ENCODE measurements around the gene NRXN3.
A peak's percentile ranks its signal among the peaks of the same experiment; 100 is the strongest.

The NRXN3 gene

DNA sequence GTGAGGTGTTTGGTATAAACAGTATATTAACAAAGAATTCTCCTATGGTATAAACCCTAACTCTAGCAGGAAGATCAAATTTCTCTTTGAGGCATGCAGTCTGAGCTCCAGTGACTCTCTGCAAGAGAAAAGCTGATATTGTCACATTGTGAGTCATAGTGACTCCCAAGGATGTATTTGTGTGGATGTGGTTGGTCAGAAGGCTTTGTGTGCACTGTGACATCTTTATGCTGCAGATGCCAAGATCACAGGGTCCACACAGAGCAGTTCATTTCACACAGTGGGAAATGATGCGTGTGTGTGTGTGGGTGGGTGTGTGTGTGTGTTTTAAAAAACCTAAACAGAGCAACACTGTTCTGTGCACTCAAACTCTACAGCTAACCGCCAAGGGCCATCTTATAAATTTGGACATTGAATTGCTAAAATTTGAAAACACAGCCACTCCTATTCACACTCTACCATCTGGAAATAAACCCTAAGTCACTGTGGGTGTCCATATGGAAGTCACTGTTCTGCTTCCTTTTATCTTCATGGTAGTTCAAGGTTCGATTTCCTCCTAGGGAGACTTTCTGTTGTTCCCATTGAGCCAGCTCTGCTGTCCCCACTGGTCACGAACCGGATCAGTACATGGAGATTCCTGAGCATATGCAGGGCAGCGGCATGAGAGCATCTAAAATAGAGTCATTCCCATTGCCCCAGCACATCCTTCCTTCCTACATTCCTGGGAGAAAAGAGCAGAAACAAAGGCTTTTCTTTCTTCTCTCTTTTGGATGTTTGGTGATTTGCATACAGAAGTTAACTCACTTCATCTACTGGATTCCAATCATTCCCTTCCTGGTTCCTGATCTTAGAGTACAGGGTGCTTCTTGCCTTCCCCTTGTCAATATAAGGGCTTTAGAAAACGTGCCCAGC lies 1313.6 kb downstream of the NRXN3 start:
- no peaks in the 10 kb centered on the region for H3K9me3 ChIP-seq (ENCODE audit: control insufficient read depth, insufficient read depth, low read length)
- H3K27me3 ChIP-seq (ENCODE audit: control insufficient read depth, insufficient read depth, low read length) = no peaks in the 10 kb centered on the region
- H3K36me3 ChIP-seq (ENCODE audit: control insufficient read depth, insufficient read depth, low read length) = no peaks in the 10 kb centered on the region
- H3K4me1 ChIP-seq (ENCODE audit: control insufficient read depth, insufficient read depth, low read length) = peaks cover 15% of the 10 kb centered on the region
- H3K4me3 ChIP-seq (ENCODE audit: low read depth, low read length) = no peak overlapping the region
- peak overlapping the region; percentile 69 for H3K27ac ChIP-seq (ENCODE audit: low read depth, low read length)
- H3K9ac ChIP-seq (ENCODE audit: low read depth, low read length) = no peak overlapping the region

DNA sequence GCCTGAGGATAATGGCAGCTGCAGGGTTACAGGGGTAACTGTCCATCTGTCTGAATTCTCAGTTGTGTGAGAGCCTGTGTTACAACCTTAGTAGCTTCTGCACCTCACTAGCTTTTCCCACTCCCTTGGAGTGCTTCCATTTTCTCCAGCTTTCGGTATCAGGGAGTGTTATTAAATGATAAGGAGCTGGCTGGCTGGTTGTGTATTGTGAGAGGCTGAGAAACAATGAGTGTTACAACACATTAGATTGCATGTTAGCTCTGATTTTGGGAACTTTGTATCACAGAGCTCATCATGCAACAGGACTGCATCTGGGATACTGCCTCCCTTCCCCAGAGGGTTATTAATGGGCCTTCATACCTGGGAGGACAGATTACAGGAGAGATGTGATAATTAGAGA lies 1317.5 kb downstream of the NRXN3 start:
- Histone ChIP-seq H3K27ac (ENCODE audit: low read depth, low read length) (no peak overlapping the region), H3K27me3 (ENCODE audit: control insufficient read depth, insufficient read depth, low read length) (no peaks in the 10 kb centered on the region), H3K36me3 (ENCODE audit: control insufficient read depth, insufficient read depth, low read length) (no peaks in the 10 kb centered on the region), H3K4me1 (ENCODE audit: control insufficient read depth, insufficient read depth, low read length) (peaks cover 15% of the 10 kb centered on the region), H3K9me3 (ENCODE audit: control insufficient read depth, insufficient read depth, low read length) (no peaks in the 10 kb centered on the region), H3K4me3 (ENCODE audit: low read depth, low read length) (no peak overlapping the region), H3K9ac (ENCODE audit: low read depth, low read length) (no peak overlapping the region)

DNA sequence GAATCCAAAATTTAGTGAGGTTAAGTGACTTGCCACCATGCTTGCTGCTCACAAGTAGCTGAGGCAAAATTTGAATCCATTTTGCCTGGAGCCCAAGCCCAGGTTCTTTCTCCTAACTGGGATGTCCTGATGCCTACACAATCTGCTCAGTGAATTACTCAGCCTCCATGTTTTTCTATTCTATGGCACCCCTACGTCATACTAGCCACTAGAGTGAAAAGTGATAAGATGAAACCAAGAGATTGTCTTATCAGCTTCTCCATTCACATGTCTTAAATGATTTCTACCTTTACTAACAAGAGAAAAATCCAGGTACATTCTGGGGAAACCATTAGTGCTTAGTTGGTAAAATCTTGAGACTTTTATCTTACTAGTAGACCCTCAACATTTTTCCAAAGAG lies 1321.0 kb downstream of the NRXN3 start:
- Histone ChIP-seq H3K4me1 (ENCODE audit: control insufficient read depth, insufficient read depth, low read length) (no peaks in the 10 kb centered on the region), H3K9ac (ENCODE audit: low read depth, low read length) (no peak overlapping the region), H3K36me3 (ENCODE audit: control insufficient read depth, insufficient read depth, low read length) (no peaks in the 10 kb centered on the region)

DNA sequence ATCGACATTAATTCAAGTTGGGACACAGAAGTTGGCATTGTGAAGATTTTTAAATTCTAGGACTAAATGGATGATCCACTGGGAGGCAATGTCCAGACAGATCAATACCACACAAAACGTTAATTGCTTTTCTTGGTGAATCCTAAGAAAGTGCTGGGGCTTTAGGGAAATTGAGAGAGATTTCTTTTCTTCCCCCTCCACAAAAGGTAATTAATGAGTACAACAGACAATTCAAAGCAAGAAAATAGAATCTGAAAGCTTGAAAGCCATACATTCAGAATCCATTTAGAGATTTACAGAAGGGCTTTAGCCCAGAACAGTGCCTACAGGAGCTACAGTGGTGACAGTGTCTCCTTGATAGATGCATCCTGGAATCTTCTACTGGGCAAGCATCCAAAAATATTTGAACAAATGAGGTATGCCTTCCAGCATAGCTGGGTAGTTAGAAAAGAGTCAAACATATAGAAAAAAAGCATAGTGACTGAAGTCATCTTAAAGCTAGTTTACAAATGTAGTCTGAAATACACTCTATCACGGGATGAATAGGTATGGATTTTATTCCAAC lies 1323.0 kb downstream of the NRXN3 start:
- H3K27ac ChIP-seq (ENCODE audit: low read depth, low read length) = no peak overlapping the region
- no peaks in the 10 kb centered on the region for H3K9me3 ChIP-seq (ENCODE audit: control insufficient read depth, insufficient read depth, low read length)
- no peaks in the 10 kb centered on the region for H3K4me1 ChIP-seq (ENCODE audit: control insufficient read depth, insufficient read depth, low read length)
- no peaks in the 10 kb centered on the region for H3K27me3 ChIP-seq (ENCODE audit: control insufficient read depth, insufficient read depth, low read length)
- H3K9ac ChIP-seq (ENCODE audit: low read depth, low read length) = no peak overlapping the region
- H3K36me3 ChIP-seq (ENCODE audit: control insufficient read depth, insufficient read depth, low read length) = no peaks in the 10 kb centered on the region
- H3K4me3 ChIP-seq (ENCODE audit: low read depth, low read length) = no peak overlapping the region

More for the DNA sequence above, 1321.0 kb downstream of the NRXN3 start:
- H3K4me3 ChIP-seq (ENCODE audit: low read depth, low read length) = no peak overlapping the region
- no peaks in the 10 kb centered on the region for H3K9me3 ChIP-seq (ENCODE audit: control insufficient read depth, insufficient read depth, low read length)
- H3K27ac ChIP-seq (ENCODE audit: low read depth, low read length) = no peak overlapping the region
- H3K27me3 ChIP-seq (ENCODE audit: control insufficient read depth, insufficient read depth, low read length) = no peaks in the 10 kb centered on the region

DNA sequence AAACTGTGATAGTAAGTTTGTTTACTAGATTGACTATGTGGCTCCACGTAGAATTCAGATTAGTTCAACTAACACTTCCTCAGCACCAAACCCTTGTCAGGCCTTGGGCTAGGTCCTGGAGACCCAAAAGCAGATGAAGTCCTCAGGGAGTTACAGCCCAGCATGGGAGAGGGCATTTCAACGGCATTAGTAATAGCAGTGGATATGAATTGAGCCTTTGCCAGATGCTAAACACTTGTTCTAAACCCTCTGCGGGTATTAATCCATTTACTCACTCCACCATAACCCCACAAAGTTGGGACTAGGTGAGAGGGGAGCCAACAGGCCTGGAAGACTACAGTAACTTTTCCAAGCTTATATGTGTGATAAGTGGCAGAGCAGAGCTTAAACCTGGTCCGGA lies 1326.5 kb downstream of the NRXN3 start:
- no peaks in the 10 kb centered on the region for H3K27me3 ChIP-seq (ENCODE audit: control insufficient read depth, insufficient read depth, low read length)
- H3K9me3 ChIP-seq (ENCODE audit: control insufficient read depth, insufficient read depth, low read length) = no peaks in the 10 kb centered on the region
- peaks cover under 1% of the 10 kb centered on the region; the same call in 1 of the 2 replicates for H3K4me1 ChIP-seq (ENCODE audit: control insufficient read depth, insufficient read depth, low read length)
- no peak overlapping the region for H3K9ac ChIP-seq (ENCODE audit: low read depth, low read length)
- H3K27ac ChIP-seq (ENCODE audit: low read depth, low read length) = no peak overlapping the region
- no peaks in the 10 kb centered on the region for H3K36me3 ChIP-seq (ENCODE audit: control insufficient read depth, insufficient read depth, low read length)
- no peak overlapping the region for H3K4me3 ChIP-seq (ENCODE audit: low read depth, low read length)

DNA sequence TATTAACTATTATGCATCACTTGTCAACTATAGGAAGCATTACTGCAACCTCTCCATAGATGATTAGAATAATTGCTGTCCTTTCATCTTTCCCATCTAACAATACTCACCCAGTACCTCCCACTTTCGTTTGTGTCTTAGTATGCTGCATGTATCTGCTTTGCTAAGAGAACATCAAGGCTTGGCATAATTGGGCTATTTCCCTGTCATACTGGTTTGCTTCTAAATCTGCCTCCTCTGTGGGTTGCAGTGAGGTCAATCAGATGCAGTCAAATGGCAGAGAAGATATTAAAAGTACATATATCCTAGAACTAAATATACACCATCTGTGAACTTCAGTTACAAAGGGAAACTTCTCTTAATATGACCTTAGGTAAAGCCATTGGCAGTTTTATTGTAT lies 1330.3 kb downstream of the NRXN3 start:
- Histone ChIP-seq H3K27ac (ENCODE audit: low read depth, low read length) (no peak overlapping the region), H3K4me1 (ENCODE audit: control insufficient read depth, insufficient read depth, low read length) (peaks cover 11% of the 10 kb centered on the region), H3K36me3 (ENCODE audit: control insufficient read depth, insufficient read depth, low read length) (no peaks in the 10 kb centered on the region), H3K9me3 (ENCODE audit: control insufficient read depth, insufficient read depth, low read length) (no peaks in the 10 kb centered on the region), H3K9ac (ENCODE audit: low read depth, low read length) (no peak overlapping the region), H3K4me3 (ENCODE audit: low read depth, low read length) (no peak overlapping the region), H3K27me3 (ENCODE audit: control insufficient read depth, insufficient read depth, low read length) (no peaks in the 10 kb centered on the region)

DNA sequence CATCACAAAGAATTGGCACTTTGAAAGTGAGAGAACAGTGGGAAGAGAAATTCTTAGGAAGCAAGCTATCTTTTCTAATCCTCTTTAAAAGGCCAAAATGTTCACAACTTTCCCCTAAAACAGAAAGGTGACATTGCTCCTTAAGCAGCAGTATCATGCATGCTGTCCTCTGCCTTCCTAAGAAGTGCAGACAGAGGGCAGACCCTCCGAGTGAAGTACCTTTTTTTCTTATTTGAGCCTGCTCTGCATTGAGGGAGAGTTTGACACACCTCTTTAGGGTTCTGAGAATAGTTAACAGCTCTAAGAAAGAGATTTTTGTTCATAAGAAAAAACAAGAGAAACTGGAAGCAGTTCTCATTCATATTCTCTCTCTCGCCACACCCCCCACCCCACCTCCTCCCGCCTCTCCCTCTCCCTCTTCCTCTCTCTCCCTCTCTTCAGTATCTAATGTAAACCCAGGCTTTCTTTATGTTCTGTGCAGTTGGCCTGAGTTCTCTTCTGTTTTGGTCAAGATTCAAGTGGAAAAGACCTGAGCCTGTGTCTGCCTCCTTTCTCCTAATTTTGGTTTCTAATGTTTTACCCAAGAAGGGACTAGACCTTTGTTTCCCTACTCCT lies 1332.1 kb downstream of the NRXN3 start:
- H3K27ac ChIP-seq (ENCODE audit: low read depth, low read length) = no peak overlapping the region
- no peak overlapping the region for H3K9ac ChIP-seq (ENCODE audit: low read depth, low read length)
- H3K4me3 ChIP-seq (ENCODE audit: low read depth, low read length) = no peak overlapping the region
- H3K9me3 ChIP-seq (ENCODE audit: control insufficient read depth, insufficient read depth, low read length) = no peaks in the 10 kb centered on the region
- H3K36me3 ChIP-seq (ENCODE audit: control insufficient read depth, insufficient read depth, low read length) = no peaks in the 10 kb centered on the region
- no peaks in the 10 kb centered on the region for H3K27me3 ChIP-seq (ENCODE audit: control insufficient read depth, insufficient read depth, low read length)
- peaks cover 11% of the 10 kb centered on the region for H3K4me1 ChIP-seq (ENCODE audit: control insufficient read depth, insufficient read depth, low read length)

DNA sequence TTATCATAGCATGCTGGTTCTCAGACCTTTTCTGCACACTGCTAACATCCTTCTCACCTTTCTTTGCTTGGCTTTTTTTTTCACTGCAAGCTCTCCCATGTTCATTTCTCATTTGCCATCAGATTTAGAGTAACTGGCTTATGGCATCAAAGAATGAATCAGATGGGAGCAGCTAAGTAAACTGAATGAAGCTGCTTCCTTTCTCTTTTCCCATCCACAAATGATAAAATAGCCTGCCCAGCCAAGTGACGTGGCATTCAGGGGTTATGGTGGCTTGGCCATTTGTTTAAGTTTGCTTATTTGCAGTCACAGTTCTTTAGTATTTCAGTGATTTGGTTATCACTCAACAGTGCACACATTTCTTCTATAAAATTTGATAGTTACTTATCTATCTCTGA lies 1332.6 kb downstream of the NRXN3 start:
- Histone ChIP-seq H3K27ac (ENCODE audit: low read depth, low read length) (no peak overlapping the region), H3K9ac (ENCODE audit: low read depth, low read length) (no peak overlapping the region), H3K36me3 (ENCODE audit: control insufficient read depth, insufficient read depth, low read length) (no peaks in the 10 kb centered on the region), H3K4me3 (ENCODE audit: low read depth, low read length) (no peak overlapping the region), H3K9me3 (ENCODE audit: control insufficient read depth, insufficient read depth, low read length) (no peaks in the 10 kb centered on the region), H3K4me1 (ENCODE audit: control insufficient read depth, insufficient read depth, low read length) (peaks cover 11% of the 10 kb centered on the region), H3K27me3 (ENCODE audit: control insufficient read depth, insufficient read depth, low read length) (no peaks in the 10 kb centered on the region)

DNA sequence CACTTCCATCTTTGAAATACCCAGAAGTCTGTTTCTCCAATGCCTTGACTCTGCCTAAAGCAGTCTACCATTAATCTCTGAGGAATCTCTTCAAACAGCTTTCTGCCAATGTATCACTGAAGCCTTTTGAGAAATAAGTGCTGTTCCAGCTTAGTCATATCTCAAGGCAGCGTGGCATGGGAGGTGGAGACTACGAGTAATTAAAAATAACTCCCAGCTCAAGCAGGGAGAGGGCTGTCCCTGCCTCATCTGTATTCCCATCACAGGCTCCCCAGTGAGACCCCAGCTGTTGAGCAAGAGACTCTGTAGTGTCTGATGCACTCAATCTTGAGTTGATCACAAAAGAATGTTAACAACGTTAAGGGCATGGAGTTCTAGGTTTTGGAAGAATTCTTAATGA lies 1340.5 kb downstream of the NRXN3 start:
- no peak overlapping the region for H3K27ac ChIP-seq (ENCODE audit: low read depth, low read length)
- H3K9ac ChIP-seq (ENCODE audit: low read depth, low read length) = no peak overlapping the region
- H3K4me3 ChIP-seq (ENCODE audit: low read depth, low read length) = no peak overlapping the region
- H3K9me3 ChIP-seq (ENCODE audit: control insufficient read depth, insufficient read depth, low read length) = no peaks in the 10 kb centered on the region
- H3K36me3 ChIP-seq (ENCODE audit: control insufficient read depth, insufficient read depth, low read length) = no peaks in the 10 kb centered on the region
- H3K27me3 ChIP-seq (ENCODE audit: control insufficient read depth, insufficient read depth, low read length) = no peaks in the 10 kb centered on the region
- peaks cover 8% of the 10 kb centered on the region for H3K4me1 ChIP-seq (ENCODE audit: control insufficient read depth, insufficient read depth, low read length)

DNA sequence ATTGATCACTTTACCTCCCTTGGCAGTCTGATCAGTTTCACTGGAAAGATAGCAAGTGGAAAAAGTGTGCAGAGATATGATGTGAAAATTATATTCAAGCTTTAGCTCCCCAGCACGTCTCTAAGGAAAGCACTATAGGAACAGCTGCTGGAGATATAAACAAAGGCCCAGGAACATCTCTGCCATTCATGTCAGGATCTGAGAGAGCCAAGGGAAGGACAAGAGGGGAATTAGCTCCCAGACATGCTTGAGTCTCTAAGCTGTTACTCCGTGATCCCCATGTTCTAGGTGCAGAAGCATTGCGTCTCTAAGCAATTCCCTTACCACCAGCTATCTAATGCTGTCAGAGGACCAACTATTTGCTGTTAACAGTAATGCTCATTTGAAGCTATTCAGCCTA lies 1341.0 kb downstream of the NRXN3 start:
- no peak overlapping the region for H3K4me3 ChIP-seq (ENCODE audit: low read depth, low read length)
- no peaks in the 10 kb centered on the region for H3K27me3 ChIP-seq (ENCODE audit: control insufficient read depth, insufficient read depth, low read length)
- no peak overlapping the region for H3K27ac ChIP-seq (ENCODE audit: low read depth, low read length)
- H3K4me1 ChIP-seq (ENCODE audit: control insufficient read depth, insufficient read depth, low read length) = peaks cover 13% of the 10 kb centered on the region
- H3K9ac ChIP-seq (ENCODE audit: low read depth, low read length) = no peak overlapping the region
- no peaks in the 10 kb centered on the region for H3K9me3 ChIP-seq (ENCODE audit: control insufficient read depth, insufficient read depth, low read length)
- H3K36me3 ChIP-seq (ENCODE audit: control insufficient read depth, insufficient read depth, low read length) = no peaks in the 10 kb centered on the region

DNA sequence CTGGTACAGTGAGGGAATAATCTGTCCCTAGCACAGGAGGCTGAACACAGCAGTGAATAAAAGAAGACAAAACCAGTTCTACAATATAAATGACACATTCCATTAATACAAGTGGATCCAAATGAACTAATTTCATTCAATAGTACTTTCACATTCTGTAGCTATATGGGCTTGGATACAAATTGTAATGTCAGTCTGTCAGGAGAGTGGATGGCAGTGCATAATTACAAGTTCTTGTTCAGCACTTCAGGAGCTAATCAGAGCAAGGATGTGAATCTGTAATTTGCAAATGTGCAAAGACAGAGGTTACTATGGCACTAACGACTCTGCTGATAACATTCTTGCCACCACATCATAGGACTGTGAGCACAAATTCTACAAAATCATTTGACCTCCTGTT lies 1343.3 kb downstream of the NRXN3 start:
- Histone ChIP-seq H3K4me1 (ENCODE audit: control insufficient read depth, insufficient read depth, low read length) (peaks cover 17% of the 10 kb centered on the region), H3K9ac (ENCODE audit: low read depth, low read length) (no peak overlapping the region), H3K36me3 (ENCODE audit: control insufficient read depth, insufficient read depth, low read length) (no peaks in the 10 kb centered on the region), H3K27me3 (ENCODE audit: control insufficient read depth, insufficient read depth, low read length) (no peaks in the 10 kb centered on the region), H3K27ac (ENCODE audit: low read depth, low read length) (no peak overlapping the region), H3K4me3 (ENCODE audit: low read depth, low read length) (no peak overlapping the region), H3K9me3 (ENCODE audit: control insufficient read depth, insufficient read depth, low read length) (no peaks in the 10 kb centered on the region)

All from HUES48 (cell line).